ENCODE measurements around the gene SLC9A7.

DNA sequence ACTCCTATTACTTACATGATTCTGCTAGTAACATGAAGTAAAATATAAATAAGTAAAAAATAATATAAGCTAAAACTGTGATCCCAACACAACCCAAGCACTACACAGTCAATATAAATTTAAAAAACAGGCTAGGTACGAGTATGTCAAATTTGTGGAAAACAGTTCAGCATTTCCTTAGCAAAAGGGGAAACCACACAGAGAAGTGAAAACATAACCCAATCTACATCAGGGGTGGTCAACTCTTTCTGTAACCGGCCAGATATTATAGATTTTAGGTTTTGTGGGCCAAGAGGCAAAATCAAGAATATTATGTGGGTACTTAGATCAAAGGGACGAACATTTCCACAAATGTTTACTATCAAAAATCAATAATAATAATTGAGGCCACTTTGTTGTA, 115.3 kb downstream of the SLC9A7 start:
- TF ChIP-seq, protein P1, sequence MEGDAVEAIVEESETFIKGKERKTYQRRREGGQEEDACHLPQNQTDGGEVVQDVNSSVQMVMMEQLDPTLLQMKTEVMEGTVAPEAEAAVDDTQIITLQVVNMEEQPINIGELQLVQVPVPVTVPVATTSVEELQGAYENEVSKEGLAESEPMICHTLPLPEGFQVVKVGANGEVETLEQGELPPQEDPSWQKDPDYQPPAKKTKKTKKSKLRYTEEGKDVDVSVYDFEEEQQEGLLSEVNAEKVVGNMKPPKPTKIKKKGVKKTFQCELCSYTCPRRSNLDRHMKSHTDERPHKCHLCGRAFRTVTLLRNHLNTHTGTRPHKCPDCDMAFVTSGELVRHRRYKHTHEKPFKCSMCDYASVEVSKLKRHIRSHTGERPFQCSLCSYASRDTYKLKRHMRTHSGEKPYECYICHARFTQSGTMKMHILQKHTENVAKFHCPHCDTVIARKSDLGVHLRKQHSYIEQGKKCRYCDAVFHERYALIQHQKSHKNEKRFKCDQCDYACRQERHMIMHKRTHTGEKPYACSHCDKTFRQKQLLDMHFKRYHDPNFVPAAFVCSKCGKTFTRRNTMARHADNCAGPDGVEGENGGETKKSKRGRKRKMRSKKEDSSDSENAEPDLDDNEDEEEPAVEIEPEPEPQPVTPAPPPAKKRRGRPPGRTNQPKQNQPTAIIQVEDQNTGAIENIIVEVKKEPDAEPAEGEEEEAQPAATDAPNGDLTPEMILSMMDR (conservative IDR thresholded peaks at IDR 0.05; ENCODE audit: low read depth in 2 of 2) = no peak
- TF ChIP-seq POLR2AphosphoS5 (IDR thresholded peaks at IDR 0.05; ENCODE audit: low read depth) = no peak
- no peak for TF ChIP-seq CREB1 (CRISPR knock-in tag; IDR thresholded peaks at IDR 0.05; ENCODE audit: low read depth)
- TF ChIP-seq, protein P2, sequence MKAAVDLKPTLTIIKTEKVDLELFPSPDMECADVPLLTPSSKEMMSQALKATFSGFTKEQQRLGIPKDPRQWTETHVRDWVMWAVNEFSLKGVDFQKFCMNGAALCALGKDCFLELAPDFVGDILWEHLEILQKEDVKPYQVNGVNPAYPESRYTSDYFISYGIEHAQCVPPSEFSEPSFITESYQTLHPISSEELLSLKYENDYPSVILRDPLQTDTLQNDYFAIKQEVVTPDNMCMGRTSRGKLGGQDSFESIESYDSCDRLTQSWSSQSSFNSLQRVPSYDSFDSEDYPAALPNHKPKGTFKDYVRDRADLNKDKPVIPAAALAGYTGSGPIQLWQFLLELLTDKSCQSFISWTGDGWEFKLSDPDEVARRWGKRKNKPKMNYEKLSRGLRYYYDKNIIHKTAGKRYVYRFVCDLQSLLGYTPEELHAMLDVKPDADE (IDR thresholded peaks at IDR 0.05) = no peak
- TF ChIP-seq EZH2 (IDR thresholded peaks at IDR 0.05; ENCODE audit: low read depth, unreplicated experiment) = no peak
- TF ChIP-seq EZH2phosphoT487 (IDR thresholded peaks at IDR 0.05; ENCODE audit: unreplicated experiment) = no peak

Data from GM23338 (cell line).